ENCODE results near the gene PTPRN2. TPM values are rescaled to one million over a fixed set of nuclear protein-coding genes. Genes with fewer than 3 reads are reported as not detected.

Gene PTPRN2
- total RNA-seq, 2 donors from 2014 or later = 26.1 to 55.5 TPM

GRCh38 chr7:157576415-157576814 lies 1011.2 kb downstream of the PTPRN2 start:
- intact Hi-C loops (cut with DNase I) = no loop called here
- Histone ChIP-seq H3K4me3 (no peak overlapping the region), H3K36me3 (no peaks in the 10 kb centered on the region), H3K9me3 (no peaks in the 10 kb centered on the region), H3K4me1 (replicated peaks) (no peaks in the 10 kb centered on the region), H3K27ac (no peak overlapping the region), H3K27me3 (replicated peaks; ENCODE audit: insufficient read depth) (no peaks in the 10 kb centered on the region)
- DNase-seq (ENCODE audit: low spot score) = no peak
- TF ChIP-seq POLR2A (IDR thresholded peaks at IDR 0.05) = no peak
- no peak for TF ChIP-seq POLR2AphosphoS5 (IDR thresholded peaks at IDR 0.05)
- TF ChIP-seq CTCF (IDR thresholded peaks at IDR 0.05) = no peak
- WGBS = 68% methylated on average over 36 of the region's 36 CpGs

- Histone ChIP-seq H3K27ac (no peak overlapping the region), H3K27me3 (replicated peaks; ENCODE audit: insufficient read depth) (no peaks in the 10 kb centered on the region), H3K4me3 (no peak overlapping the region), H3K9me3 (no peaks in the 10 kb centered on the region), H3K4me1 (replicated peaks) (no peaks in the 10 kb centered on the region), H3K36me3 (no peaks in the 10 kb centered on the region)
- DNase-seq (ENCODE audit: low spot score) = no peak
- intact Hi-C loops (cut with DNase I) = no loop called here
- TF ChIP-seq POLR2A (IDR thresholded peaks at IDR 0.05) = no peak
- TF ChIP-seq CTCF (IDR thresholded peaks at IDR 0.05) = no peak
- TF ChIP-seq POLR2AphosphoS5 (IDR thresholded peaks at IDR 0.05) = no peak
- WGBS = 86% methylated on average over 5 of the region's 5 CpGs
These were observed 1011.8 kb downstream of the PTPRN2 start for GRCh38 chr7:157575777-157576176.

- Histone ChIP-seq H3K27me3 (replicated peaks; ENCODE audit: insufficient read depth) (no peaks in the 10 kb centered on the region), H3K4me1 (replicated peaks) (no peaks in the 10 kb centered on the region), H3K27ac (no peak overlapping the region), H3K9me3 (no peaks in the 10 kb centered on the region), H3K36me3 (no peaks in the 10 kb centered on the region), H3K4me3 (no peak overlapping the region)
- no peak for TF ChIP-seq CTCF (IDR thresholded peaks at IDR 0.05)
- TF ChIP-seq POLR2AphosphoS5 (IDR thresholded peaks at IDR 0.05) = no peak
- no peak for TF ChIP-seq POLR2A (IDR thresholded peaks at IDR 0.05)
- WGBS = 87% methylated on average over 15 of the region's 15 CpGs
- intact Hi-C loops (cut with DNase I) = no loop called here
- no peak for DNase-seq (ENCODE audit: low spot score)
These were observed 1012.6 kb downstream of the PTPRN2 start for GRCh38 chr7:157574914-157575586.

- Histone ChIP-seq H3K27me3 (replicated peaks; ENCODE audit: insufficient read depth) (no peaks in the 10 kb centered on the region), H3K27ac (no peak overlapping the region), H3K9me3 (no peaks in the 10 kb centered on the region), H3K36me3 (no peaks in the 10 kb centered on the region), H3K4me1 (replicated peaks) (no peaks in the 10 kb centered on the region), H3K4me3 (no peak overlapping the region)
- WGBS = 87% methylated on average over 24 of the region's 24 CpGs
- TF ChIP-seq CTCF (IDR thresholded peaks at IDR 0.05) = no peak
- TF ChIP-seq POLR2A (IDR thresholded peaks at IDR 0.05) = no peak
- no peak for TF ChIP-seq POLR2AphosphoS5 (IDR thresholded peaks at IDR 0.05)
- no peak for DNase-seq (ENCODE audit: low spot score)
- intact Hi-C loops (cut with DNase I) = no loop called here
These were observed 1013.4 kb downstream of the PTPRN2 start for GRCh38 chr7:157574120-157574825.

- Histone ChIP-seq H3K36me3 (no peaks in the 10 kb centered on the region), H3K27me3 (replicated peaks; ENCODE audit: insufficient read depth) (no peaks in the 10 kb centered on the region), H3K9me3 (no peaks in the 10 kb centered on the region), H3K4me3 (no peak overlapping the region), H3K4me1 (replicated peaks) (no peaks in the 10 kb centered on the region), H3K27ac (no peak overlapping the region)
- intact Hi-C loops (cut with DNase I) = no loop called here
- TF ChIP-seq POLR2AphosphoS5 (IDR thresholded peaks at IDR 0.05) (no peak), CTCF (IDR thresholded peaks at IDR 0.05) (no peak), POLR2A (IDR thresholded peaks at IDR 0.05) (no peak)
- DNase-seq (ENCODE audit: low spot score) = no peak
- 91% methylated on average over 5 of the region's 5 CpGs for WGBS
These were observed 1014.4 kb downstream of the PTPRN2 start for GRCh38 chr7:157573244-157573643.
